GM18526 (cell line): ENCODE measurements around the gene FAM98B.

Experiments
- POLR2A ChIP-seq: IDR thresholded peaks from 3 replicates; pipeline ENCODE4 v1.6.1; 2011; ENCODE audit not compliant: insufficient read length; ENCODE audit errors: extremely low read depth

FAM98B gene

DNA sequence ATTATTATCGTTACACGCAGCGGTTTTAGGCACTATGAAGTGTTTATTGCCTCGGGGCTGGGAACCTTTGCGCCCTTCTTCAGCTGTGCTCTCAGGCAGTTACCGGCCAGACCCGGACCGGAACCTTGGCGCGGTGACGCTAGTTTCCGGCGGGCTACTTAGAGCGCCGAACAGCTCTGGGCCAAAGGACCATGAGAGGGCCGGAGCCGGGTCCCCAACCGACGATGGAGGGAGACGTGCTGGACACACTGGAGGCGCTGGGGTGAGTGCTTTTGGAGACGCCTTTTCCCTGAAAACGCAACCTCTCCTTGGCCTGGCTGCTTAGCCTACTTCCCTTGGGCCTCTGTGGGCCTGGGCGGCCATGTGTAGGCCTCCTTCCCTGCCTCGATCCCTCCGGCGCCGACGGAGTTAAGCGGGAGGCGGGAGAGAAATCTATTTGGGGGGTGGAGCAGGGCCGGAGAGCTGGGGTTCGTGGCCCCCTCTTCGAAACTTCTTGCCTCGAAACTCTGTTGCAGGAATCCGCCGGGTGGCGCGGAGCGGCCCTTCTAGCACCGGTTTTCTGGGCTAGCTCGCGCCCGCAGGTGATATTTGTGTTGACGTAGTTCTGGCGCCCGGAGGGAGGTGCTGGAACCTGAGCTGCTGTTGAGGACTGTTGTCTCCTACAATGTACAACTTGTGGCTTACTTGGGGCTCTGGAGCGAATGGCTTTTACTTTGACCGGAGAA, at the start of gene FAM98B:
Gene FAM98B, plus strand, starts transcription at position 157 of the 725 bp plus-strand sequence. Its CDS starts 35 bp downstream, at position 192.
- peak; percentile 84 for TF ChIP-seq POLR2A

DNA sequence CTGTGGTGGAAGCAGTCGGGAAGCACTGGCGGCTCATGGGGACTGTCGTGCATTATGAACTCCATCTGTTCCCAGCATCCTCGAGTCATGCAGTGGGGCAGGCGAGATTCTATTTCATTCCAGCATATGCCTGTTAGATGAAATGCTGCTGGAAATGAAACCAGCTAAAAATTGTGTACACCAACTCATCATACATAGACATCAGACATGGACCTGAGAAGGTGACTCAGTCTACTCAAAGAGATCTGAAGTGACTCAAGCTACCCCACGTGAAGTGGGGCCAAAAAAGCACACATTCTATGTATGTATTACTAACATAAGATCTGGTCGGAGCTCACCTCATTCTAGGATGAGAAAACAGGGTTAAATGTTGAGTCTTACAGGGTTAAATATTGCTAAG, 47.5 kb upstream of the FAM98B start:
- no peak for TF ChIP-seq POLR2A

DNA sequence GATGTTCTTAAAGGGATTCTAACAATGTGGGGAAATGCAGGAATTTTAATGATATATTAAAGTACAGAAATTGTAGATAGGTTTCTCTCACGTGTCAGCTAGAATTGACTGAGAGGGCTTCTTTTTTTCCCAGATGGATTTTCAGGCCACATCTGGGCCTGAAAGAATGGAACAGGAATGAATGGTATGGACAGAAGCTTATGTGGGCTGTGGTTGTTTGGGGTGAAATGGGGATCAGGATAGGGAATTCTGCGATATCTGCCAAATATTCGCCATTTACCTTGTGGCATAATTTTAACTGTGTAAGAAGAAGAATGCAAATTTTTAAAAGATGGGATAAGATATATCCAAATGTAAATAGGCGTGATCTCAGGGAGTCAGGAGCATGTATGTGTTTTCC, 45.4 kb upstream of the FAM98B start:
- no peak for TF ChIP-seq POLR2A

DNA sequence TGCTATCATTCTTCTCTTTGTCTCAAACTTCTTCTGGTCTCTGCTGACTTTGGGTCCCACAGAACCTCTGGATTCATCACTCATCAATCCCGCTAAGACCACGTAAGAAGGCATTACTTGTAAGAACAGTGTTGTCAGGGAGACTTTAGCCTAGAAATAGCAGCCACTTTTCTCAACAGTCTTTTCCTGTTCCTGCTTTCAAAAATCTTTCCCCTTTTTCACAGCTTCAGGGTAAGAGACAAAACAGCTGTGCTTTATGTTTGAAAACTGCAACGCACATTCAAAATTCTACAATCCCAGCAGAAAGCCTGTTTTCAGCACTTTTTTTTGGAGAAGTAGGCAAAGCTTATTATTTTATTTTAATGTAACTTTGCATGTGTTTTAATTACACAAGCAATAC, 42.0 kb upstream of the FAM98B start:
- no peak for TF ChIP-seq POLR2A

DNA sequence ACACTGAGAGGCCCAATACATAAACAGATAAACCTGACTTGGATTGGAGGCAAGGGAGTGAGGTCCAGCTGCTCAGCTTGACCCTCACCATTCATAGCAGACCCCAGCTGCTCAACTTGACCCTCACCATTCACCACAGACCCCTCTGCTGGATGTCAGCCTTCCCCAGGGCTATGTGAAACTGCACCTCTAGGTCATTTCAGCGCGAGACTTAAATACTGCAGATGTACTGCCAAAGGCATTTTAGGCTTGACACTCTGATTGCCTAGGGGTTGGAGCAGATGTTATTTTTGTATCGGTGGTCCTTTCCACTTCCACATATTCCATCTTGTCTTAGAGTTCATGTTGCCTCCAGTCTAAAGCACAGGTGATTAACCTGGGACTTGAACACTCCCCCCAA, 41.5 kb upstream of the FAM98B start:
- TF ChIP-seq POLR2A: no peak

- no peak for TF ChIP-seq POLR2A
Observed at GRCh38 chr15:38414357-38414756, 39.6 kb upstream of the FAM98B start.

DNA sequence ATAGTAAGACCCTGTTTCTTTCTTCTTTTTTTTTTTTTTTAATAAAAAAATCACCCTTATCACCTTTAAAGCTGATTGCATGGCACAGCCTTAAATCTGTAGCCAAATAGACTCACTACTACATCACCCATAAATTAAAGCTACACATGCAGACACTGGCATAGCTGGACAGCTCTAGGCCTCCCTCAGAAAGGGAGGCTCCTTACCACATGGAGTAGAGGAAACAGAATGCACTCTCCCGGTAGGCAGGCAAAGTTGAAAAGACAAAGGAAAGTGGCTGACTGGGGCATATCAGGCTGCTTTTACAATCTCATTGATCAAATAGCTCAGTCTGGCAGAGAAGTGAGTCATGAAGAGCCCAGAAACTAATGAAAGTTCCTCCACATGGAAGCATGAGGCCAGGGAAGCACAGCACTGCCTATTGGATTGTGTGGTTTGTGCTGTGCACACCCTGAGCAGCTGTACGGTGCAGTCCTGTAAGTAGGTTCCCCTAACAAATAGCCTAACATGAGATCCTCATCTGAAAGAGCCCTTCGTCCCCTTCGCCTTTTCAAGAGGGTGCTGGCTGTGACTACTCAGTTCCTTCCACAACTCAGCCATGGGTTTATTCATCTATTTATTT, 32.7 kb upstream of the FAM98B start:
- no peak for TF ChIP-seq POLR2A

- no peak for TF ChIP-seq POLR2A
Observed at GRCh38 chr15:38424101-38424552, 29.8 kb upstream of the FAM98B start.

DNA sequence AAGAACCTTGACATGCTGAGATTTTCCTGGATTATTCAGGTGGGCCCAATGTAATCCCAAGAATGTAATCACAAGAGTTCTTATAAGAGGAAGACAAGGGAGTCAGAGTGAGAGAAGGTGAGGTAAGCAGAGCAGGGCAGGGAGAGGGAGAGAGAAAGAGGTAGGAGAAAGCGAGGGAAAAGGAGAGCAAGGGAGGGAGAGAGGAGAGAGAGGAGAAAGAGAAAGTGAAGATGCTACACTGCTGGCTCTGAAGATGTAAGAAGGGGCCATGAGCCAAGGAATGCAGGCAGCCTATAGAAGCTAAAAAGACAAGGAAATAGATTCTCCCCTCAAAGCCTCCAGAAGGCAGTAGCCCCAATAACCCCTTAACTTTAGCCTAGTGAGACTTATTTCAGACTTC, 28.7 kb upstream of the FAM98B start:
- no peak for TF ChIP-seq POLR2A

- TF ChIP-seq POLR2A: no peak
Observed at GRCh38 chr15:38427380-38427779, 26.5 kb upstream of the FAM98B start.

- no peak for TF ChIP-seq POLR2A
Observed at GRCh38 chr15:38430106-38430760, 23.7 kb upstream of the FAM98B start.

DNA sequence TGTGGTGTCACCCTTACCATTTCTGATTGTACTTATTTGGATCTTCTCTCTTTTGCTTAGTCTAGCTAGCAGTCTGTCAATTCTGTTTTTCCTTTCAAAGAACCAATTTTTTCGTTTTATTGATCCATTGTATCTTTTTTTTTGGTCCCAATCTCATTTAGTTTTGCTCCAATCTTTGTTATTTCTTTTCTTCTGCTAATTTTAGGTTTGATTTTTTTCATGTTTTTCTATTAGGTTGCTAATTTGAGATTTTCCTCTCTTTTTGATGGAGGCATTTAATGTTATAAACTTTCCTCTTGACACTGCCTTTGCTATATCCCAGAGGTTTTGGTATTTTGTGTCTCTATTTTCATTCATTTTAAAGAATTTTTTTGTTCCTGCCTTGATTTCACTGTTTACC, 16.9 kb upstream of the FAM98B start:
- no peak for TF ChIP-seq POLR2A

- no peak for TF ChIP-seq POLR2A
Observed at GRCh38 chr15:38438031-38438986, 15.6 kb upstream of the FAM98B start.

GRCh38 chr15:38440353-38441129, 13.4 kb upstream of the FAM98B start:
- TF ChIP-seq POLR2A: no peak
